AML-193 (cell line): Measurements from ENCODE around the gene JAZF1.
"Not testable (repeated sequence)": the region's sequence is repeated elsewhere in the genome, so short reads cannot be mapped to it uniquely, and the experiment has no call there.

Source experiments
- DNase-seq, 2 experiments: peaks; one replicate each; lab custom pipeline; 2025; lab: John Stamatoyannopoulos, UW

JAZF1 gene

DNA sequence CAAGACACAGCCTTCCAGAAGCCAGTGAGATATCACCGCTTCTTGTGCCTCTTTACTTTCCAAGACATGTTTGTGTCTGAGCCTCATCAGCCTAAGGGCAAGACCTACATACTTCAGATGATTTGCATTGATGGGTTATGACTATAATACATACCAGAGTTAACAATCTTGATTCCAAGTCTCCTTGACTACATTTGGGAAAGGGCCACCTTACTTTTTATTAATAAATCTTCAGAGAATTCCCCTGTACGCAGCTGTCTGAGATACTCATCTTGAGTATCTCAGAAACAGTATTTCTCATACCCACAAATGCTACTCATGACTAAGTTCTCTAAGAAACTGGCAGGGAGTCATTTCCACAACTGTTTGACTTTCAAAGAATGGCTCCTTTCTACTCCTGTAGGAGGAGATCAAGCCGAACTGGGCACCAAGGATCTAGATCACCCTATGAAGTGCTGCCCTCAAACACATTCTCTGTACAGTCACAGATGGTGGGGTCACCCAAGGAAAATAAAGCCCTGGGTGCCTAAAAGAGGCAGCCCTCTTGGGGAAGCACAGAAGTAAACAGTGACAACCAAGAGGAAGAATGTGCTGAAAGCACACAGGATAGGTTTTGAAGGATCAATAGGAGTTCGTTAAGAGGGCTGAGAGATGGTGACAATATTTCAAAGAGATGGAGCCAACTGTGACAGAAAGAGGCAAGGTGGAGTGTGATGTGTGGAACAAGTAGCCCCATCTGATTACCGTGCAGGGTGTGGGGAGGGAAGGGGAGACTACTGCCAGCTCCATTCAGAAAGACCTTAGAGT is 138.9 kb downstream of the JAZF1 start:
- no peak for DNase-seq

DNA sequence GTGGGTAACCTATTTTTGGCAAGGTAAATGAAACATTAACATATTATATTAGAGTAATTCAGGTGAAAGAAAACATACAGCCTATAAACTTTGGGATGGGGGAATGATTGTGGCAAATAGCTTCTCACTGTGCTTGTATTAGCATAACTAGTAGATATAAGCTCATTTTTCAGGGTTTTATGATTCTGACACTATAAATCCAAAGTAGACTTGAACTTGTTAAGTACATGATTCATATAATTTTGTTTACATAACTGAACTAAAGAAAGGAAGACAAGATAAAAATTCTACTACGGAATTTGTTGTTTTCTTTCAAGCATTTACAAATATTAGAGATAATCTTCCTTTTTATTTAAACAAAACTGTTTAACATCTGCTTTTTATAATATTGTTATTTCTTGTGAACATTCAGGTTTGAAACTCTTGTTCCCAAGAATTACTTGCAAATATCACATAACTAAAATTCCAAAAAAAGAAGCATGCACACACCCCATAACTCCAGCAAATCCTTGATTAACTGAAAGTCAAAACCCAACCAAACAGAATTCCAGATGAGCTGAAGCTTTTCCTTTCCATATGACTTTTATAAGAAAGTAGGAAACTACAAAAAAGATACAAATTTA is 142.3 kb downstream of the JAZF1 start:
- DNase-seq: no peak

DNA sequence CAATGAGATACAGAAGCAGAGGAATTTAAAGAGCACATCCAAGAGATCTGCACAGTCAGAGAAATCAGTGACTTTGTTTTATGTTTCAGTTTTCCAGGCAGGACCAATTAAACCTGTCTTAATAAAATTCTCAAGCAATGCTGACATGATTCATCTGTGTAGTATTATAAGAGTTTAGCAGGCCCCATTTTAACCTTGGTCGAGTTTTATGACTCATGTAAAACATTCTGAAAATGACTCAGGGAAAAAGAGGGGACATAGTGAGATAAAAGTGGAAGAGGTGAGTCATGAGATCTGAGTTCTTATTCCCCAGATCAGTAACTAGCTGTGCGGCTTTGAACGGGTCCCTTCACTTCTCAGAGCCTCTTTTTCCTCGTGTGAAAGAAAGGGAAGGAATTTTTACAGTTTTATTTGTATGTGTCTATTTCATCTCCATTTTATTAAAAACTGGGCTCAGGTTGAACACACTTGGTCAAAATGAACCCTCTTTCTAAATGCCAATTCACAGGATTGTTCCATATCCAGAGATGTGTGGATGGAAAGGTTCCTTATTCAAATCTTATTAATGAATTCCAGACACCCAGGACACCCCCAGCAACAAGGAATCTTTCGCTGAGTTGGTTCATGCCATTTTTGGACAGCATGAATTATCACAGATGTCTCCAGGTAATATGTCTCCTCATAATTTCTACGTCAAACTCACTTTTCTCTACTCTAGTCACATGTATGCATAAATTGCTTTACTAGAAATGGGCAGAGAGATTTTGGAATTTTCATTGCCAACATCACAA is 143.2 kb downstream of the JAZF1 start:
- peak; percentile 21 to 39 for DNase-seq

DNA sequence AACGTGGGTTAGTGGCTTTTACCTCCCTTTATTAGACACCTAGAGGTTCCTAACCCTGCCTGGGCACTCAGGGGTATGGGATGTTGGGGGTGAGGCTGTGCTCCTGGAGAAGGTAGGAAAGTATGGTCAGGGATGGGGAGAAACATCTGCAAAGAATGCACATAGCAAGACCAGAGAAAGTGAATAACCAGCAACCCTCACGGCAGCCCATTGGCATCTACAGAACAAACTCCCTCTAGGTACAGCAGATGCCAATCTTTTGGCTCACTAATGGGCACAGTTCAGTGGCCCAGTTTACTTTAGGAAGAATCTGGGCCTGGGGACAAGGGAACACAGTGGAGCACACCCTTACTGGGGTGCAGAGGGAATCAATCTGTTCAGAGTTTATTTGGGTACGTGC is 143.9 kb downstream of the JAZF1 start:
- DNase-seq: no peak

DNA sequence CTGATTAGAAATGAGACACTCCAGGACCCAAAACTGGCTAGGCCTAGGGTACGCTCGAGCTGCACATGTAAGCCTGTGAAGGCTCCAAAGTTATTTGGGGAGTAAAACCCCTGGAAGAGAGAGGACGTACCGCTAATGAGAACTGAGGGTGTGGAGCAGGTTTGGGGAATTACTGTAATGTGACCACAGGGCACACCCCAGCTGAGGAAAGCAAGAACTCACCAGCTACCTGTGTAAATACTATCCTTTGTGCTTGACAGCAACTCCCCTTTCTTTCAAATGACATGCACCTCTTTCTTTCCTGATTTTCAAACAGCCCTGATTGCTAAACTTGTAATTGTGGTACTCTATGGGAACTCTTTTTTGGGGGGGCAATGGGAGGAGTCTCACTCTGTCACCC is 147.2 kb downstream of the JAZF1 start:
- no peak for DNase-seq

DNA sequence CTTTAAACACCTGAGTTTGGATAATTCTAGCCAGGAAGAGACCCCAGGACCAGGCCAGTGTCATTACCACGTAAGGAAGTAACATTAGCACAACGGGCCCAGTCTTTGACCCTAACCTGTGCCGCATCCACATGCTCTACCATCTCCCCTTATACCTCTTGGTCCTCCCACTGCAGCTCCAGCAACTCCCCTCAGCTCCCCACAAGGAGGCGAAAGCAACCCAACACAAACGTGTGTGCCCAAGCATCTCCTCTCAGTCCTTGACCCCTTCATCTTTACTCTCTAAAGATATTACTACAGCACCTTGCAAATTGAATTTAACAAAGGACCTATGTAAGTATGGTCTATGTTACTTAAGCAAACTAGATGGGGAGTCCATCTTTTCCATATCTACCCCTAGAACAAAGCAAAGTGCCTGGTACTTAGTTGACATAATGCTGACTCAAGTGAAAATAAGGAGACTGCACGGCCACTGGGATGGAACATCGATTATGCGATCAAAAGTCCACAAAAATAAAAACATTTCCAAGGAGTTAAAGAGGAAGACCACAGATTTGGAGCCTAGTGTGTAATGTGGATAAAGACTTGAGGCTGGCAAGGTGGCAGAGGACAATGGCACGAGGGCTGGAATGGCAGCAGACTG is 147.7 kb downstream of the JAZF1 start:
- no peak for DNase-seq

DNA sequence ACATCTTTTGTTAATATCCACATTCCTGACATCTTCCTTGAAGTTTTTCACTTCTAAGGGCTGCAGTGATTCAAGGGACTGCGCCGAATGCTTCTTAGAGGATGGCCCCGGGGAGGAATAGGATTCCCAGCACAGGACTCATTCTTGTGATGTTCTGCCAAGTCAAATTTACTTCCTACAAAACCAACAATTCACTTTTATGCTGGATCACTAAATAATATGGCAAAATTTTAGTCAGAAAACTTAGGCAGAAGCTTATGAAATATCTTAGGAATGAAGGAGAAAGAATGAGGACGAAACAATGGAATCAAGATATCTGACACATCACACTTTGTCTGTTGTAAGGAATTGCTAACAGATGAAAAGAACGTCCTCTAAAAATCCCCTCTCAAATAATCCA is 151.5 kb downstream of the JAZF1 start:
- DNase-seq: no peak

DNA sequence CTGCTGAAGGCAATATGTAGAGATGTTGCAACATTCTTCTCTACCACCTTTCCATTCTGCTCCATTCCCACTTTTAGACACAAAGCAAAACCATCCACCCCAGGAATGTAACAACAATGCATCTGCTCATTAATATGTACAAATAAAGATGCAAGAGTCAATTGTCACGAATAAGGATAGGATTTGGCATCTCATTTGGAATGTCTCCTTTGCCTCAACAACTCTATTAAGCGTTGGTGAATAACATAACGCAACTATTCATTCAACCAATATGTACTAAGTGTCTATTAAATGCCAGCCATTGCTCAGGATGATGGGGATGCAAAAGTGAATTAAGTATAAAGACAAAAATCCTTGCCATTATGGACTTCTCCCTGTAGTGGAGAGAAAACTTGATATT is 152.1 kb downstream of the JAZF1 start:
- DNase-seq: no peak

DNA sequence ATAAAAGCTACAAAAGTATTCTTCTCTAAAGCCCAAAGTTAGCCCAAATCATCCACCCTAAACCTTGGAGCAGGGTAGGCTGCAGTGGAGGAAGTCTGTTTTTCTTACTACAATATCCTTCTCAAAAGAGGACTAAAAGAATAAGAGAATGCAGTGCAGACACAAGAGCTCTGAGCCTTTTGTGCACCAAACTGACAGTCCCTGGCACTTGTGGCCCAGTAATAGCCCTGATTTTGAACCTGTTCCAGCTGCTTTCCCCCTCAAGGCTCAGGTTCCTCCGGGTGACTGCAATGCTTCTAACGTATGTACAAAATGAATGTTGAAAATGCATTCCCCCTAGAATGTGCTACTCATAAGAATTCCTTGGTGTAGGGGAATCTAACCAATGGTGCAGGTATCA is 154.4 kb downstream of the JAZF1 start:
- DNase-seq: no peak

DNA sequence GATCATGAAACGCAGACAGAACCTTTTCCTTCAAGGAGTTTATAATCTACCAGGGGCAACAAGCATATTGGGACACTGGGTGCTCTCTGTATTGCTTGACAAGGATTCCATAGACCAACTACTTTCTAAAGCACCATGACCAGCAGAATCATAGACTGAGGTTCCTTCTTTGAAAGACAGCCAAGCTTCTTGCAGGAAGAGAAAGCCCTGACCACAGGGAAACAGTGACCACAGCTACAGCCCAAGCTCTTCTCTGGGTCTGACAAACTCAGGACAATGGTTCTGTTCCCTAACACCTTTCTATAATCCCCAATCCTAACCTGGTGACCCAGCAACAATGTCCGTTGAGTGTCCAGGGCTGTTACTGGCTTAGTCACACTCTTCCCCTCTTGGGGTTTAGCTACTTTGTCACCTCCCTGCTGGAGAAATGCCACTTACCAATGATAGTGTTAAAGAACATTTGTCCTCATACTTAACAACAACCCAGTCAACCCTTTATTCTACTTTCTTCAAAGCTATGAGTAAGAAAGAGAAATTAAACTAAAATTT is 155.7 kb downstream of the JAZF1 start:
- DNase-seq: peak; percentile 10 to 22

DNA sequence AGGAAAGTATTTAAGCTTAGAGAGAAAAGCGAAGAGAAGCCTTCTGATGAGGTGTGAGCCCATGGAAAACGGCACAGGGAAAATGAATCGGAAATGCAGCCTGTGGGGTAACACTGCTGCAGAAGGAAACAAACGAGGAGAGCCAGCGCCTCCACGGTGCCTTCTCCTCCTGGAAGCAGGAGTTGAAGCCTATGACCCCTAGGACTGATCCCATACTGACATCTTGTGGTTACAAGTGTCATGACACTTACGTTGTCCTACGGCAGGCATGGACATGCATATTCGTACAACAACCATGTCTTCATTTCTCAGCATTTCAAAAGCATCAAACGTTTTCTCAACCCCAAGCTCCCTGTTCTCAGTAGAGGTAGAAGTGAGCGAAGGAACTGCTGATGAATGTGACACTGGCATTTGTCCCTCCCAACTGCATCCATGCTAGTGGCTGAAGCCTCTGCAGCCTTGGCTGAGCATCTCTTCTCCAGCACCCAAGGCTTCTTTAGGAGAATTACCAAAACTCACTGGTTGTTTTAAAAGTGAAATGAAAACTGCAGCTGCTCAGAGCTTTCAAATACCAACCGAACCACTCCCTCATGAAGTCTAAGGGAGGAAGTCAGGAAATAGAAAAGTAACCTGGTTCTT is 160.2 kb downstream of the JAZF1 start:
- DNase-seq: peak; percentile 64 to 66

DNA sequence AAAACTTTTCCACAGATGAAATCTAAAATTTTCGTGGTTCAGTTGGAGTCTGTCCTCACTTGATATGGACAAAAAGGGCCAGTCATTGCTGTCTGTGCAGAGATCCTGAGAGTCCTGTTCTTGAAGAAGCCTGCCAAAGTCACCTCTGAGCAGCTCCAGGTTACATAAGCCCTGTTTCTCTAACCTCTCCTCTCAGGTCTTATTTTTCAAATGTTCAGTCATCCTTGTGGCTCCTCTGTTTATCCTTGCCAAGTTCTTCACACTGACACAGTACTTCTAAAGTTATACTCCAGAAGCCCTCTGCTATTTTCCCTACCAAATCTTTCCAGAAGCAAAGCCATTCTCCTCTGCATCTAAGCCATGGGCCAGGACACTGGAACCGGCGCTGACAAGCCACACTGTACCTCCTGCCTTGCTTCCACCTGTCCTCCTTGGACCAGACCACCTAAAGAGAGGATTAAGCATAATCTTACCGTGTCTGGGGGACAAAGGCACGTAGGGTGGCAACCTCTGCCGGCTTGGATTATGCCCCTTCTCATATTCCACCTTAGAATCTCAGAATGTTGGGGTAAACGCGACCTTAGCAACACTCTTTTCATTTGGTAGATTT is 161.6 kb downstream of the JAZF1 start:
- no peak for DNase-seq

DNA sequence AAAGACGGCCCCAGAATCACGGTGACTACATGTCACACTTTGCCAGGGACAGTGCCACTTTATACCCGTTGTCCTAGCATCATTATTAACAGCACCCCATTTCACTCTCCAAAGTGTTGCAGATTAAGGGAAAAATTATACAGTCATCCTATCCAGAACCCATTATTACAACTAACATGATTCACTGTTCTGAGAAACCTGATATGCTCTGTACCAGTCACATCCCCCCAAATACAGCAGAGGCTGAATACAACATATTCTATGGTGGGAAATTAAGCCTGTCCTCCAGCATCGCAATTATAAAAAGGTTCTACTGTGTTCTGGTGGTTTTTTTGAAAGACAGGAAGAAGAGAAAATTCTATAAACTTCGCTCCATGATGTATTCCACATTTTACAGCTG is 162.1 kb downstream of the JAZF1 start:
- no peak for DNase-seq

DNA sequence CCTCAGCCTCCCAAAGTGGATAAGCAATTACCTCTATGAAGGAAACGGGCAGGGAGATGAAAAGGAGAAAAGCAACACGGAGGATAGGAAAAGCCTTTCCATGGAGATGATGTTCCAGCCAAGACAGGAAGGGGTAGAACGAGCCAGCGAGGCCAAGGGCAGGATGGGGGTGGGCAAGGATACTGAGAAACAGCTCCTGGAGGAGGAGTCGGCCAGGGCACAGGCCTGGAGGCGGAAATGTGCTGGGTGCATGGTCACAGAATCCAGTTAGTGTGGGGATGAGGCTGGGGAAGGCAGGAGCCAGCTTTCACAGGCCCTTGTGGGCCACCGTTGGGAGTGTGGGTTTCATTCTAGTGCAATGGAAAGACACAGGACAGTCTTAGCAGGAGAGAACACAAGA is 162.6 kb downstream of the JAZF1 start:
- no peak for DNase-seq

DNA sequence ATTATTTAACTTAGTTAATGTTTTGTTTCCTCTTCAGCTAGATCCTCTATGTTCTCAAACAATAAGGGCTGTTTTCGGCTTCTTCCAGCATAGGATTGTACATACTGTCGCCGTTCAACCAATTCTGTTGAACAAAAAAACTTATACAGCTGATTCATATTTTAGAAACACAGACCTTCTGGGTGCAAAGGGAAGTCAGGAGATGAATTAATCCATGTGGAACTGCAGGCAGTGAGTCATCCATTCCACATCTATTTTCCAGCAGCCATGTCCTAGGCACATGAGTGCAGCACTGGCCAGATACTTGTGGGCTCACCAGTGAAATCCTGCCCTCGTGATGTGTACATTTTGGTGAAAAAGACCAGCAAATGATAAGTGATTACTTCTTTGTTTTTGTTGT is 163.2 kb downstream of the JAZF1 start:
- no peak for DNase-seq

DNA sequence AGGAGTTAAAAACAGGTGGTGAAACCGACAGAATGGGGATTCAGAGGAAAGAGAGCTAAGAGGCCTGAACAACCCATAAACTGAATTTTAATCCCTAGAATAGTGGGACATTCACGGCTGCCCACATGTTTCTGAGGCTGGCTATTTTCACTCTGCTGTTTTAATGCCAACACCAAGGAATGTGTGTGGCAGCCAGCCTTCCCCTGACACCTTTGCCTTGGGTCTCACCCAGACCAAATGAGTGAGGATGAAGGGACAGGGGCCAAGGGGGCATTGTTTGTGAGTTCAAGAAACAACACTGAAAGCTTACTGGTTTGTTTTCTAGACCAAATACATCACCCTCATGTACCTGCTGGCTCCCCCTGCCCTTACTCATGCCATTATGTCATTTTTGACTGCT is 164.3 kb downstream of the JAZF1 start:
- DNase-seq: no peak

DNA sequence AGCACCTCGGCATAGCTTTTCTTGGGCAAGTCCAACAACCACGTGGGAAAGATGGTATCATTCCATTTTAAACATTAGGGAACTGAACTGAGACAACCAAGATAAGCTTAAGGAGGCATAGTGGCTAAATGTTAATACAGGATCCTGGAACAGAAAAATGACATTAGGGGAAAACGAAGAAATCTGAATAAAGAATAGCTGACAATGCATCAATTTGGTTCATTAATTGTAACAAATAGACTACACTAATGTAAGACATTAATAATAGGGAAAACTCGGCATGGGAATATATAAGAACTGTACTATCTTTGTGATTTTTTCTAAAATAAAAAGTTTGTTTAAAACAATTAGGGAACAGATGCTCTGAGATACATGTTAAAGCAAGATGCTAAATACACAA is 165.4 kb downstream of the JAZF1 start:
- DNase-seq: no peak

DNA sequence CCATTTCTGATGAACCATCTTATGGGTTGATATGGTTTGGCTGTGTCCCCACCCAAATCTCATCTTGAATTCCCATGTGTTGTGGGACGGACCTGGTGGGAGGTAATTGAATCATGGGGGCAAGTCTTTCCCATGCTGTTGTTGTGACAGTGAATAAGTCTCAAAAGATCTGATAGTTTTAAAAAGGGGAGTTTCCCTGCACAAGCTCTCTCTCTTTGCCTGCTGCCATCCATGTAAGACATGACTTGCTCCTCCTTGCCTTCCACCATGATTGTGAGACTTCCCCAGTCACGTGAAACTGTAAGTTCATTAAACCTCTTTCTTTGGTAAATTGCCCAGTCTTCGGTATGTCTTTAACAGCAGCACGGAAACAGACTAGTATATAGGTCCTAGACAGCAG is 166.3 kb downstream of the JAZF1 start:
- not testable (repeated sequence) for DNase-seq

DNA sequence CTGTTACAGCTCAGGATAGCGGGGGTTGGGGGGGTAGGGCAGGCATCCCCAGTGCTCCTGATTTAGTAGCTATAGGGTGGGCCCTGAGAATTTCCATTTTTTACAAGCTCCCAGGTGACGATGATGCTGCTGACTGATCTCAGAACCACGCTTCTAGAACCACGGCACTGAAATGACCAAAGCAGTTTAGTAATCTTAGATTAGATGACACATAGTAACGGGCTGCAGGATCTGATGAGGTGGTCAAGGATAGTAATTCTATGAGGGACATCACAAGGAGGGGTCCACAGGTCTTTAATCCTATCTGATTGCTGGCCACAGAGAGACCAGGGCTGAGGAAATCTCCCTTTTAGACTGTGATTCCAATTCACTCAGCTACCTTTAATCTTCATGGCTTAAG is 167.2 kb downstream of the JAZF1 start:
- no peak for DNase-seq

DNA sequence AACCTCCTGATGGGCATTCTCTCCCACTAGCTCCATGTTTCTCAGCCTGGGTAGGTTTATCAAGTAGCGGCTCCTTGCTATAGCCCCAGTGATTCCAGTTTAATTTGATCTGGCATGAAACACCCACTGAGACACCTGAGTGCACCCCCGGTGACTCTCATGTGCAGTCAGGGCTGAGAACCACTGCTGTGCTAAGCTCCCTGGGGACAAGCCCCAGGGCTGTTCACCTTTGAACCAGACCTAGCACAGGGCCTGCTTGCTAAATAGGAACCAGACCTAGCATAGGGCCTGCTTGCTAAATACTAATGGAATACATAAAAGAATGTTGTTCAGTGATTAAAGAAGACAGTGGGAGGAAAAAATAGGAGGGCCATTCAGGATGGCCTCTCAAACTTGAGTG is 167.6 kb downstream of the JAZF1 start:
- DNase-seq: no peak

DNA sequence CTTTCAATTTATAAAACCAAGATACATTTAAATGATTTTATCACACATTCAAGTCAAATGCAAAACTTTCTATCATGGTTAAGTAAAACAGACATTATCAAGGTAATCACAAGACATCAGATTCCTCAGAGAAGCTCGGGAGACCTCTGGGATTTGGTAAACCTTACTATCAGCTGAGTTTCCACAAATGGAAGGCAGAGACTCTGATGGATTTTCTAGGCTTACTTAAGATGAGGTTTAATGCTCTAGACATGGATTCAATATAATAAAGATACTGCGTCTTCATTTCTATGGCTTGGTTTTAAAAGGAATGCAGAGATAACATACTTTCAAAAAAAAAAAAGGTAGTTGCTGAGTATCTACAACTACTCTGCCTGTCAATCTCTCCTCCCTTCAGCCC is 171.7 kb downstream of the JAZF1 start:
- DNase-seq: no peak
